ENCODE data around the gene ADAD2. TPM values are rescaled to one million over a fixed set of nuclear protein-coding genes. Genes with fewer than 3 reads are reported as not detected.

The ADAD2 gene
- total and polyA plus RNA-seq, 10 of the 15 experiments (the other 5 are each of a cell fraction or from before 2014, with no cell fraction given): 0.44 to 0.68 (median 0.51) TPM; not detected in 7

GRCh38 chr16:84240455-84240854 lies 49.5 kb downstream of the ADAD2 start (continued):
- TF ChIP-seq ETV6 (conservative IDR thresholded peaks at IDR 0.05 in 1 of 2, IDR thresholded peaks at IDR 0.05 in 1 of 2; ENCODE audit: borderline replicate concordance in 1 of 2, low read depth in 1 of 2): no peak
- TF ChIP-seq, protein P1, sequence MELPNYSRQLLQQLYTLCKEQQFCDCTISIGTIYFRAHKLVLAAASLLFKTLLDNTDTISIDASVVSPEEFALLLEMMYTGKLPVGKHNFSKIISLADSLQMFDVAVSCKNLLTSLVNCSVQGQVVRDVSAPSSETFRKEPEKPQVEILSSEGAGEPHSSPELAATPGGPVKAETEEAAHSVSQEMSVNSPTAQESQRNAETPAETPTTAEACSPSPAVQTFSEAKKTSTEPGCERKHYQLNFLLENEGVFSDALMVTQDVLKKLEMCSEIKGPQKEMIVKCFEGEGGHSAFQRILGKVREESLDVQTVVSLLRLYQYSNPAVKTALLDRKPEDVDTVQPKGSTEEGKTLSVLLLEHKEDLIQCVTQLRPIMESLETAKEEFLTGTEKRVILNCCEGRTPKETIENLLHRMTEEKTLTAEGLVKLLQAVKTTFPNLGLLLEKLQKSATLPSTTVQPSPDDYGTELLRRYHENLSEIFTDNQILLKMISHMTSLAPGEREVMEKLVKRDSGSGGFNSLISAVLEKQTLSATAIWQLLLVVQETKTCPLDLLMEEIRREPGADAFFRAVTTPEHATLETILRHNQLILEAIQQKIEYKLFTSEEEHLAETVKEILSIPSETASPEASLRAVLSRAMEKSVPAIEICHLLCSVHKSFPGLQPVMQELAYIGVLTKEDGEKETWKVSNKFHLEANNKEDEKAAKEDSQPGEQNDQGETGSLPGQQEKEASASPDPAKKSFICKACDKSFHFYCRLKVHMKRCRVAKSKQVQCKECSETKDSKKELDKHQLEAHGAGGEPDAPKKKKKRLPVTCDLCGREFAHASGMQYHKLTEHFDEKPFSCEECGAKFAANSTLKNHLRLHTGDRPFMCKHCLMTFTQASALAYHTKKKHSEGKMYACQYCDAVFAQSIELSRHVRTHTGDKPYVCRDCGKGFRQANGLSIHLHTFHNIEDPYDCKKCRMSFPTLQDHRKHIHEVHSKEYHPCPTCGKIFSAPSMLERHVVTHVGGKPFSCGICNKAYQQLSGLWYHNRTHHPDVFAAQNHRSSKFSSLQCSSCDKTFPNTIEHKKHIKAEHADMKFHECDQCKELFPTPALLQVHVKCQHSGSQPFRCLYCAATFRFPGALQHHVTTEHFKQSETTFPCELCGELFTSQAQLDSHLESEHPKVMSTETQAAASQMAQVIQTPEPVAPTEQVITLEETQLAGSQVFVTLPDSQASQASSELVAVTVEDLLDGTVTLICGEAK (IDR thresholded peaks at IDR 0.05; ENCODE audit: borderline replicate concordance): no peak
- no peak for TF ChIP-seq STAT1 (conservative IDR thresholded peaks at IDR 0.05)
- TF ChIP-seq TCF12 (IDR thresholded peaks at IDR 0.05; ENCODE audit: low read depth, low read length): no peak
- TF ChIP-seq, protein P2, sequence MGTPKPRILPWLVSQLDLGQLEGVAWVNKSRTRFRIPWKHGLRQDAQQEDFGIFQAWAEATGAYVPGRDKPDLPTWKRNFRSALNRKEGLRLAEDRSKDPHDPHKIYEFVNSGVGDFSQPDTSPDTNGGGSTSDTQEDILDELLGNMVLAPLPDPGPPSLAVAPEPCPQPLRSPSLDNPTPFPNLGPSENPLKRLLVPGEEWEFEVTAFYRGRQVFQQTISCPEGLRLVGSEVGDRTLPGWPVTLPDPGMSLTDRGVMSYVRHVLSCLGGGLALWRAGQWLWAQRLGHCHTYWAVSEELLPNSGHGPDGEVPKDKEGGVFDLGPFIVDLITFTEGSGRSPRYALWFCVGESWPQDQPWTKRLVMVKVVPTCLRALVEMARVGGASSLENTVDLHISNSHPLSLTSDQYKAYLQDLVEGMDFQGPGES (IDR thresholded peaks at IDR 0.05): no peak
- TF ChIP-seq TCF3 (IDR thresholded peaks at IDR 0.05; ENCODE audit: borderline replicate concordance, insufficient read depth, low read depth, low read length): no peak
- TF ChIP-seq IRF4 (IDR thresholded peaks at IDR 0.05; ENCODE audit: low read depth, low read length): no peak
- no peak for TF ChIP-seq HDGF (IDR thresholded peaks at IDR 0.05)
- no peak for TF ChIP-seq TCF7 (IDR thresholded peaks at IDR 0.05; ENCODE audit: borderline replicate concordance)
- TF ChIP-seq MTA3 (IDR thresholded peaks at IDR 0.05; ENCODE audit: borderline replicate concordance, low read length): no peak

Data from GM12878 (cell line).